HG03060 (cell line): ENCODE measurements around the gene LY9.
"Not testable (repeated sequence)": the region's sequence is repeated elsewhere in the genome, so short reads cannot be mapped to it uniquely, and the experiment has no call there.

Source experiments
- ATAC-seq: cut with Tn5 transposase; IDR thresholded peaks from one replicate; pipeline ENCODE4 v1.9.1; 2021; ENCODE audit warnings: low read depth, moderate number of reproducible peaks; ENCODE audit not compliant: unreplicated experiment

Gene LY9

DNA sequence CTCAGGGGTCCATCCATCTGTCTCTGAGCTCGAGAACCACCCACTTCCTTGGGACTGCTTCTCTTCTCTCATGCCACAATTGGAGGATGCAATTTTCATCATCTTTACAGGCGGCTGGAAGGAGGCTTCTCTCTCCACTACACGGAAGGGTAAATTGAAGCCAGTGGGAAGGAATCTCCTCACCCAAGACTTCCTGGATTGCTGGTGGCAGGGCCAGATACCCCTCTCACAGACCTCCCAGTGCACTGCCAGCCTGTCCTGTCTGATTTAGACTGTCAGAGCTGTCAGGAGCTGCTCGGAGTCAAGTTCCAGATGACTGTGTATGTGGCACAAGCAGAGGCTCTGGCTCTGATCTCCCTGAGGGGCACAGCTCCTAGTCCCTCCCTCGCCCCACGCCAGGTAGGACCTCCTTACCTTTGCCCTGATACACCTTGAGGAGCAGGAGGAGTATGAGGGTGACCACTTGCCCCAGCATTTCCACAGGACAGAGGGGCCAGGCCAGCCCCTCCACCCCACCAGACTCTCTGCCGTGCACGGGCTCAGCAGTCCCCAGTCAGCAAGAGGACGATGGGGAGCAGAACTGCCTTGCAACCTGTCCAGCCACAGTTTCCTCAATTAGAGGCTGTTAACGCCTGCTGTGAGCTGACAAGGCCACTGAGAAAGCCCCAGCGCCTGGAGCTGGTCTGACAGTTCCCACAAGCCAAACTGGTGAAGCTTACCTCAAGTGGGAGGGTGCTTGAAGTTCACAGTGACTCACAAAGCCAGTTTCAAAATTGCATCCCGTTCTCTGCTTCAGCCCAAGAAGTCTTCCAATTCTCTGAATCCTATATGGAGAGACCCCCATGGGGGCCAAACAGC lies 66.5 kb downstream of the LY9 start, which contains the start of gene CD244:
CD244 (minus strand) TSS at position 685 of the 858 bp plus-strand sequence; CDS start at position 475, 210 bp downstream.
- ATAC-seq, result no peak

GRCh38 chr1:160863061-160863773 lies 67.2 kb downstream of the LY9 start:
- ATAC-seq, result no peak

- no peak for ATAC-seq
These were observed 67.8 kb downstream of the LY9 start for GRCh38 chr1:160863774-160864131.

DNA sequence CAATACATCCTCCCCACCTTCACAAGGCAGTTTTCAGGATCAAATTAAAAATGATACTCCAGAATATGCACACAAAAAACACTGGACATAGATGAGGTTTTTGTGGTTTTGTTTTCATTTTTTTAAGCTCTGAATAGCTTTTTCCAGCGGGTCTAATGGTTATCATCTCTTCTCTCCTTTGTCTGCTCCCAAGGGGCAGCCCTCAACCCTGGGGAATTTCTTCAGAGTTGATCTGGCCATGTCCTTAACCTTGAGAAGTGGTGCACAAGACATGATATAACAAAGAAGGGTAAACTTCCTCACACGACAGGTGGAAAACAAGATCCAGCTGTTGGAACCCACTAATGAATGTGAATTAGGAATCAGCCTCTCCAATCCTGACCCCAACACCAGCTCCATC lies 68.2 kb downstream of the LY9 start:
- no peak for ATAC-seq

- ATAC-seq, result no peak
These were observed 69.4 kb downstream of the LY9 start for GRCh38 chr1:160865337-160865736.

DNA sequence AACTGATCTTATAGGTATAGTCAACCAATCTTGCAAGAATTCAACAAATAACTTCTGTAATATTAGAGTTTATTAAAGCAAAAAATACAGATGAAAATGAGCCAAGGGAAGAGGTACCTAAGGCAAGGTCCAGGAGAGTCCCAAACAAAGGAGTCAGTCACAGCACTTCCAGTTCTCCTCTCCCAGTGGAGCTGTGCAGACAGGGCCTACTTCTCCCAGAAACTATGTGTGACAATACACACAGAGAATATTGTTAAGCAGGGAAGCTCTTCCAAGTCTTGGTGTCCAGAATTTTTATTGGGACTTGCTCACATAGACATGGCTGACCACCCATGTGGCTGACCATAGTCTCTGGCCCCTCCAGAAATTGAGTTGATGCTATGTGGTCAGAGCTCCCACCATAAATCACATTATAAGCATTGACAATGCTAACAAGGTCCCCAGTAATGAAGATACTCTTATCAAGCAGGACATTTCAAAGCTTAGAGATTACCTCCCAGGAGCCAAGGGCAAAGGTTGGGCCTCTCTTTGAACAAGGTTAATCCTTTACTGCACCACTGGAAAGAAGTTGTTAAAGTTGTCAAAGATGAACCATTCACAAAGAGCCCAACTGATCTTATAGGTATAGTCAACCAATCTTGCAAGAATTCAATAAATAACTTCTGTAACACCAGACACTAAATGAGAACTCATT lies 70.2 kb downstream of the LY9 start:
- ATAC-seq, result no peak

DNA sequence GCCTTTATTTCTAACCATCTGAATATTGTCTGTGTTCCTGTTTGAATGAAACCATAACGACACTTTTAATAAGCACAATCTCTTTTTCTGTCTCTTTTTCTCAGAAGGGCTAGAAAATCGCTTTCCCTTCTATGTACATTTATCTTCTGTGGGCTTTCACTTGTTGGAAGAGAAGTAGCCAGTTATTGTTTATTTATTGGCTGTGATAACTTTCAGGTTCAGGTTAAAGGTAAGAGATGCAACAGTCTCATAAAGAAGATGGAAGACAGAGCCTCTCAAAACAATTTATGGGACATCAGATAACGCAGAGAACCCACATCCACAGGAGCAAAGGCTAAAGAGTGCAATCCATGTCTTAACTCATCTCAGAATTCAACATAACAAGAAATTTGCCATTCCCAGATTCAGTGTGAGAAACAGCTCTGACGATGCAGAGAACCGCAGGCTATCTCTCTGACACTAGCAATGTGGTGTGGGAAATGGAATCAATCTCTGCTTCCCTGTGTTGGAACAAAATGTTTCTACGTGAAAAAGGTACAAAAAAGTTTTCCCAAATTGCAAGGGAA lies 70.8 kb downstream of the LY9 start:
- no peak for ATAC-seq

GRCh38 chr1:160867651-160868050 lies 71.7 kb downstream of the LY9 start:
- not testable (repeated sequence) for ATAC-seq

GRCh38 chr1:160868141-160868540 lies 72.2 kb downstream of the LY9 start:
- no peak for ATAC-seq

DNA sequence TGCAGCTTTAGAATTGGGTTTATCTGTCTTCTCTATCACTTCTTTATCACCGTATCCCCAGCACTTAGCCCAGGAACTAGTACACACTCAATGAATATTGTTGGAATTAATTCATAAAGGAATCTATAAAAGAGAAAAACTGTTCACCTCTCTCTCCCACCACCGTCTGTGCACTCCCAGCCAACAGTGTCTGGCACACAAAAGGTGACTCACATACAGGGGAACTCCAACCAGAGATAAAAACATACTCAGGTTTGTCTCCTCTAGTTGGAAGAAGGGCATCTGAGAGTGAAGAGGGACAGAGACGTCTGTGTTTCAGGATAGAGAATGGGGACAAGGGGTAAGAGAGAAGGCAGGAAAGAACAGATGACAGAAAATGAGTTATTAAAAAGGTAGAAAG lies 79.0 kb downstream of the LY9 start:
- no peak for ATAC-seq

GRCh38 chr1:160875591-160875990 lies 79.6 kb downstream of the LY9 start:
- ATAC-seq, result not testable (repeated sequence)

DNA sequence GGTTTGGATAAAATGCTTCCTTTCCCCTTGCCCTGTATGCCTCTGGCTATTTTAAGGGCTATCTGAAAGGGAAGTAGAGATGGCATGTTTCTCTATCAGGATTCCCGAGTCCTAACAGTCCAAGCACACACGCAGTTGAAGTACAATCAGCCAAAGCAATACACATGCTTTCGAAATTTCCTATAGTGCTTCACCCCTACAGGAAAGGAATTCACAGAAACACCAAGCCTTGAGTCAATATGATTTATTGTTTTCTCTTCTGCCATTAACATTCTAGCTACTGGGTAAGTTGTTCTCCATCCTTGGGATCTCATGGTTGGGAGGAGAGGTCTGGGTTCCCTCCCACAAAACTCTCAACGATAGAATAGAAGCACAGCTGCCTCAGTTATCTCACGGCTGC lies 80.3 kb downstream of the LY9 start:
- no peak for ATAC-seq

DNA sequence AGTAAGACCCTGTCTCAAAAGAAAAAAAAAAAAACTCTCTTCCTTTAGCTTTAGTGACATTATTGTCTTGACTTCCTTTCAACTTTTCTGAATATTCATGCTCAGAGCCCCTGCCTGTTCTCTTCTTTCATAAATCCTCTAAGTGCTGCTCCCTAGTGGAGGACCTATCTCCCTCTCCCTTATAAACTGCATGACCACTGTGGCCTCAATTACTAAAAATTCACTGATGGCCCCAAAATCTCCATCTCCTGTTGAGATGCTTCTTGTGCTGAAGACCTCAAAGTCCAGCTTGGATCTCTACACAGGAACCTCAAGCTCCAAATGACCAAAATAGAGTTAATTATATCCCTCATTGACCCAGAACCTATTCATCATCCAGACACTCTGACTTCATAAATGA lies 81.2 kb downstream of the LY9 start:
- no peak for ATAC-seq
